ENCODE data around the gene ARRDC1.
A peak's percentile ranks its signal among the peaks of the same experiment; 100 is the strongest.

ARRDC1 gene

GRCh38 chr9:137645211-137645610 is 39.7 kb downstream of the ARRDC1 start:
- TF ChIP-seq, protein P1, sequence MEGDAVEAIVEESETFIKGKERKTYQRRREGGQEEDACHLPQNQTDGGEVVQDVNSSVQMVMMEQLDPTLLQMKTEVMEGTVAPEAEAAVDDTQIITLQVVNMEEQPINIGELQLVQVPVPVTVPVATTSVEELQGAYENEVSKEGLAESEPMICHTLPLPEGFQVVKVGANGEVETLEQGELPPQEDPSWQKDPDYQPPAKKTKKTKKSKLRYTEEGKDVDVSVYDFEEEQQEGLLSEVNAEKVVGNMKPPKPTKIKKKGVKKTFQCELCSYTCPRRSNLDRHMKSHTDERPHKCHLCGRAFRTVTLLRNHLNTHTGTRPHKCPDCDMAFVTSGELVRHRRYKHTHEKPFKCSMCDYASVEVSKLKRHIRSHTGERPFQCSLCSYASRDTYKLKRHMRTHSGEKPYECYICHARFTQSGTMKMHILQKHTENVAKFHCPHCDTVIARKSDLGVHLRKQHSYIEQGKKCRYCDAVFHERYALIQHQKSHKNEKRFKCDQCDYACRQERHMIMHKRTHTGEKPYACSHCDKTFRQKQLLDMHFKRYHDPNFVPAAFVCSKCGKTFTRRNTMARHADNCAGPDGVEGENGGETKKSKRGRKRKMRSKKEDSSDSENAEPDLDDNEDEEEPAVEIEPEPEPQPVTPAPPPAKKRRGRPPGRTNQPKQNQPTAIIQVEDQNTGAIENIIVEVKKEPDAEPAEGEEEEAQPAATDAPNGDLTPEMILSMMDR (IDR thresholded peaks at IDR 0.05; ENCODE audit: unreplicated experiment in 3 of 3) = no peak
- Mint-ChIP-seq H3K4me3 (no peak overlapping the region), H3K4me1 (peaks cover 5% of the 10 kb centered on the region), H3K27ac (no peak overlapping the region), H3K9me3 (no peaks in the 10 kb centered on the region), H3K36me3 (ENCODE audit: low read depth) (peaks cover 58% of the 10 kb centered on the region), H3K27me3 (ENCODE audit: low read depth) (no peaks in the 10 kb centered on the region)

- H3K4me1 Mint-ChIP-seq = peaks cover 5% of the 10 kb centered on the region
- peaks cover 60% of the 10 kb centered on the region for H3K36me3 Mint-ChIP-seq (ENCODE audit: low read depth)
- TF ChIP-seq, protein P1 (IDR thresholded peaks at IDR 0.05; ENCODE audit: unreplicated experiment in 3 of 3) = no peak
- peak overlapping the region in 1 of 3 experiments; percentile 11 for H3K27ac Mint-ChIP-seq
- H3K27me3 Mint-ChIP-seq (ENCODE audit: low read depth) = no peaks in the 10 kb centered on the region
- no peaks in the 10 kb centered on the region for H3K9me3 Mint-ChIP-seq
- no peak overlapping the region for H3K4me3 Mint-ChIP-seq
These were observed 40.9 kb downstream of the ARRDC1 start for GRCh38 chr9:137646341-137646740.

DNA sequence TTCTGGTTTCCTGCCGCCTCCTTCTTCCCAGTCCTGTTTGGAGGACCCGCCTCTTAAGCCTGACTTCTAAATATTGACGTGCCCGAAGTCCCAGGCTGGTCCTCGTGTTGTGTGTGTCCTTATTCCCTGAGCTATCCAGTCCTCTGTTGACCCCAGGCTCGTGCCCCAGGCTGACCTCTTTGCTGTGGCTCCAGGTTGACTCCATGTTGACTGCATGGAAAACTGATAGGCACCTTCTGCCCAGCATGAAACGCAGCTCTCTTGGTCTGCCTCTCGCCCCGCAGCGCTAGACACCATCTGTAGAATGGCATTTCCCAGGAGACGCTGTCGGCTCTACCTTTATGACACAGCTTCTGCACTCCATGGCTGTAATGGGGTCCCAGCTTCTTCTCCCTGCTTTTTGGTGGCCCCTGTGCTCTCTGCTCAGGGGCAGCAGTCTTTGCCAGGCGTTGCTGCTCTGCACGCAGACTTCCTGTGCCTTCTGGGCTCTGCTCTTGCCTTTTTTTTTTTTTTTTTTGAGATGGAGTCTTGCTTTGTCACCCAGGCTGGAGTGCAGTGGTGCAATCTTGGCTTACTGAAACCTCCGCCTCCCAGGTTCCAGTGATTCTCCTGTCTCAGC is 41.7 kb downstream of the ARRDC1 start:
- Mint-ChIP-seq H3K4me1 (peaks cover 5% of the 10 kb centered on the region), H3K9me3 (no peaks in the 10 kb centered on the region), H3K36me3 (ENCODE audit: low read depth) (peaks cover 62% of the 10 kb centered on the region), H3K4me3 (no peak overlapping the region), H3K27ac (no peak overlapping the region), H3K27me3 (ENCODE audit: low read depth) (no peaks in the 10 kb centered on the region)
- TF ChIP-seq, protein P1 (IDR thresholded peaks at IDR 0.05; ENCODE audit: unreplicated experiment in 3 of 3) = no peak

DNA sequence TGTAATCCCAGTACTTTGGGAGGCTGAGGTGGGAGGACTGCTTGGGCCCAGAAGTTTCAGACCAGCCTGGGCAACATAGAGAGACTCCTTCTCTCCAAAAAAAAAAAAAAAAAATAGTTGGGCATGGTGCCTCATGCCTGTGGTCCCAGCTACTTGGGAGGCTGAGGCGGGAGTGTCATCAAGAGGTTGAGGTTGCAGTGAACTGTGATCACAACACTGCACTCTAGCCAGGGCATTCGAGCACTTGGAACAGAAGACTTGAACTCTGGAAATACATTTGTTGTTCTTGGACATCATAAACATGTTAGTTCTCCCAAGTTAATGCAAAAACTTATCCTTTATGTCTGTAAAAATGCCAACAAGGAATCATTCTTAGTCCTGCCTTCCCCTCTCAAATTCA is 42.9 kb downstream of the ARRDC1 start:
- peaks cover 5% of the 10 kb centered on the region for H3K4me1 Mint-ChIP-seq
- TF ChIP-seq, protein P1 (IDR thresholded peaks at IDR 0.05; ENCODE audit: unreplicated experiment in 3 of 3) = no peak
- H3K4me3 Mint-ChIP-seq = no peak overlapping the region

GRCh38 chr9:137649553-137649952 is 44.1 kb downstream of the ARRDC1 start:
- no peak overlapping the region for H3K27ac Mint-ChIP-seq
- peaks cover 5% of the 10 kb centered on the region for H3K4me1 Mint-ChIP-seq
- no peak overlapping the region for H3K4me3 Mint-ChIP-seq
- no peaks in the 10 kb centered on the region for H3K9me3 Mint-ChIP-seq
- H3K27me3 Mint-ChIP-seq (ENCODE audit: low read depth) = no peaks in the 10 kb centered on the region
- H3K36me3 Mint-ChIP-seq (ENCODE audit: low read depth) = peaks cover 61% of the 10 kb centered on the region
- TF ChIP-seq, protein P1 (IDR thresholded peaks at IDR 0.05; ENCODE audit: unreplicated experiment in 3 of 3) = no peak

More for the DNA sequence above, 42.9 kb downstream of the ARRDC1 start:
- H3K36me3 Mint-ChIP-seq (ENCODE audit: low read depth) = peaks cover 58% of the 10 kb centered on the region
- no peaks in the 10 kb centered on the region for H3K27me3 Mint-ChIP-seq (ENCODE audit: low read depth)
- no peak overlapping the region for H3K27ac Mint-ChIP-seq
- H3K9me3 Mint-ChIP-seq = no peaks in the 10 kb centered on the region

GRCh38 chr9:137650259-137650658 is 44.8 kb downstream of the ARRDC1 start:
- TF ChIP-seq, protein P1 (IDR thresholded peaks at IDR 0.05; ENCODE audit: unreplicated experiment in 3 of 3) = no peak
- Mint-ChIP-seq H3K36me3 (ENCODE audit: low read depth) (peaks cover 59% of the 10 kb centered on the region), H3K27me3 (ENCODE audit: low read depth) (no peaks in the 10 kb centered on the region), H3K9me3 (no peaks in the 10 kb centered on the region), H3K27ac (no peak overlapping the region), H3K4me3 (no peak overlapping the region), H3K4me1 (peaks cover 2% of the 10 kb centered on the region)
